GM19099 (cell line): Measurements from ENCODE around the gene PHLDB3.

Source experiments
- POLR2A ChIP-seq: IDR thresholded peaks from 3 replicates; pipeline ENCODE4 v1.6.1; 2011; ENCODE audit warnings: low read depth; ENCODE audit not compliant: insufficient read length; ENCODE audit errors: extremely low read depth

Gene PHLDB3

DNA sequence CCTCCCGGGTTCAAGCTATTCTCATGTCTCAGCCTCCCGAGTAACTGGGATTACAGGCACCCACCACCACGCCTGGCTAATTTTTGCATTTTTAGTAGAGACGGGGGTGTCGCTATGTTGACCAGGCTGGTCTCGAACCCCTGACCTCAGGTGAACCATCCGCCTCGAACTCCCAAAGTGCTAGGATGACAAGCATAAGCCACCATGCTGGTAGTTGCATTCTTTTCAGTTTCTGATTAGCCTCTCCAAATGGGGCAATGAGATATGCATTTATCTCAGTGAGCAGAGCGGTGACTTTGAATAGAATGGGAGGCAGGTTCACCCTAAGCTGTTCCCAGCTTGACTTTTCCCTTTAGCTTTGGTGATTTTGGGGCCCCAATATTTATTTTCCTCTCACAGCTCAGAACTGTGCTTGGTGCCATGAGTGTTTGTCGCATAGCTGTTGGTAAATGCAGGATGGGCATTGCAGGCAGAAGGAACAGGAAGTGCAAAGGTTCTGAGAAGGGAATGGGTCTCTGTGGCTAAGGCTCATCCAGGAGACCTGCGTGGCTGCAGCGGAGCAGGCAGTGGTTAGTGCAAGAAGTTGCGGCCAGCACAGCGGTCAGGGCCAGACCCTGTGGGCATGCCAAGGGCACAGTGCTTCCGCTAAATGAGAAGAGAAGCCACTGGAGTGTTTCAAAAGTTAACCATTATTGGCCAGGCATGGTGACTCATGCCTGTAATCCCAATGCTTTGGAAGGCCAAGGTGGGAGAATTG, 59.8 kb downstream of the PHLDB3 start:
- TF ChIP-seq POLR2A, result no peak

DNA sequence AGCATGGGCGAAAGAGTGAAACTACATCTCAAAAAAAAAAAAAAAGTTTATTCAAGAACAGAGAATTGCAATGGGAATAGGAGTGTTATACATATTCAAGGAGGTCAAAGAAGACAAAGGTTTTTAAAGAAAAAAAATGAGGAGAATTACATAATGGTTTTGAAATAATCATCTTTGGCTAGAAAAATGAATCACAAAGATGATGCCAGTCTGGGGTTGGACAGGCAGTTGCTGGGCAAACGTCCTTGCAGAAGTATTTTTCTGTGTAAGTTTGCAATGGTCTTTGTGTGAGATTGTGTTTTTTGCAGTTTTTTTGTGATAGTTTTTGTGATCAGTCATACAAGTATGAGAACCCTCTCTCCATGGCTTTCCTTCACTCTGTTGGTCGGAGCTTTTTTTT, 62.8 kb downstream of the PHLDB3 start:
- TF ChIP-seq POLR2A, result no peak

DNA sequence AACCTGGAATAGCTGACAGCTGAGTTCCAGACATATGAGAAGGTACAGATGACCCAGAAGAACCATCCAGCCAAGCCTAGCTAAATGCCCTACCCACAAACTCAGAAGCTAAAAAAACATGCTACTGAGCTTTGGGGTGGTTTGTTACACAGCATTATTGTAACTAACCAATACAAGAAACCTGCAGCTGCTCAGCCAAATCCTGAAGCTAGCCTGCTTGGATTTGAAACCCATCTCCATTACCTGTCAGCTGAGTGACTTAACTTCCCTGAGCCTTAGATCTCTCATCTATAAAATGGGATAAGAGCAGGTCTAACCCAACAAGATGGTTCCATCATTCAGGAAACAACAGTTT, 64.9 kb downstream of the PHLDB3 start:
- TF ChIP-seq POLR2A, result no peak

DNA sequence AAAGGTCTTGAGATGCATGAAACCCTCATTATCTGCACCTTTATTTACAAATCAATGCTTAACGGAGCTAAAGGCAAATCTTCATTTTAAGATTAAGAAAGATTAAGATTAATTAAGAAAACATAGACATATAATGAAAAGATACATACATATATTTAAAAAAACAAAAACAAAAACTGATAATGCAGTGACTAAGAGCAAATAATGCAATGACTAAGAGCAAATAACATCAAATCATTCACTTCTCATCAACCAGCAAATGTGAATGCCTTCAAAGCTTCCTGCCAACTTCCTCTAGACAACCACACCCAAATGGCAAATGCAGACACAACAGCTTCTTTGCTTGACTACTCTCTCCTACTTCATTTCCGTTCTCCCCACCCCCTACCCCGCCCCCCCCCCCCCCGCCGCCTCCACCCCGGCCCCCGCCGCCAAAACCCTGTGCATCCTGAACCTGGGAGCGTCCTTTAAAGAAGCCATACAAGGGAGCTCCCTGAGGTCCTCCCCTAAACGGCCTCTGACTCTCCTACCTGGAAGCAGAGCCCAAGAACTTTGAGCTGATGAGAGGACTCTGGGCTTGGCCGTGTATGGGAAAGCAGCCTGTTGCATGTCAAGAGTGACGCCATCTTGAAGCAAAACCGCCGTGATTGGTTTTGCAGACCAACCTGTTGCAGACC, 65.4 kb downstream of the PHLDB3 start:
- no peak for TF ChIP-seq POLR2A

DNA sequence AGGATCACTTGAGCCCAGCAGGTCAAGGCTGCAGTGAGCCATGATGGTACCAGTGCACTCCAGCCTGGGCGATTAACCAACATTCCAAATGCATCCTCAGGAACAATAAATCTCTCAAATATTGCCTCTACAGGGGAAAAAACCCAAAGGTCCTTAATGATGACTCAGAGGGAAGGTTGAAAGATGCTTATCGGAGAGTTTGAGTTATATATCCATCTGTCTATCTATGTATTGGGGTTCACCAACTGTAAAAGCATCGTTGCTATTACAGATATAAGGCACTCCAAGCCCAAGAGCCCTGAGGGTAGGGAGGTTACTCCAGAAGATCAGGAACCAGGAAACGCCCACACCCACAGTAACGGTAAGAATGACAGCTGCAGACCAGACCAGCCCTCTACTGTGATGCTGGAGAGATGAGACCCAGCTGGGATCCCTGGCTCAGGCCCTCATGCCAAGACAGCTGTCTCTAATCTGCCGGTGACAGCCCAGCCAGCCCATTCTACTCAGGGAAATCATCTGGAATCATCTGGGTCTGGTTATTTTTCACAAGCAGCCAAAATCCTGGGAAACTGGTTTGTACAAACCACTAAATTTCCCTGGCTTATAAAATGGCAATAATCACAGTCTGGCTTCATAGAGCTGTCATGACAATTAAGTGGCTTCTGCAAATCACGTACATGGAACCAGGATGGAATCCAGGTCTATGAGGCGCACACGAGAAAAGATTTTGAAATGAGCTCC, 66.1 kb downstream of the PHLDB3 start:
- no peak for TF ChIP-seq POLR2A

DNA sequence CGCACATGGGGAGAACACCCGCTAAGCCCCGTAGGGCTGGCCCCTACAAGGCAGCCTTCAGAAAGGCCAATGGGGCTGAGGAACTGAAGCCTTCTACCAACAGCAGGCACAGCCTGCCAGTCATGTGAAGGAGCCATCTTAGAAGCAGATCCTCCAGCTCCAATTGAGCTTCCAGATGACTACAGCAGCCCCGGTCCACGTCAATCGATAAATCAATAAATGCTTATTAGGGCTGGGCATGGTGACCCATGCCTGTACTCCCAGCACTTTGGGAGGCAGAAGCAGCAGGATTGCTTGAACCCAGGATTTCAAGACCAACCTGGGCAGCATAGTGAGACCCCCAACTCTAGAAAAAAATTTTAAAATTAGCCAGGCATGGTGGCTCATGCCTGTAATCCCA, 66.8 kb downstream of the PHLDB3 start:
- no peak for TF ChIP-seq POLR2A

DNA sequence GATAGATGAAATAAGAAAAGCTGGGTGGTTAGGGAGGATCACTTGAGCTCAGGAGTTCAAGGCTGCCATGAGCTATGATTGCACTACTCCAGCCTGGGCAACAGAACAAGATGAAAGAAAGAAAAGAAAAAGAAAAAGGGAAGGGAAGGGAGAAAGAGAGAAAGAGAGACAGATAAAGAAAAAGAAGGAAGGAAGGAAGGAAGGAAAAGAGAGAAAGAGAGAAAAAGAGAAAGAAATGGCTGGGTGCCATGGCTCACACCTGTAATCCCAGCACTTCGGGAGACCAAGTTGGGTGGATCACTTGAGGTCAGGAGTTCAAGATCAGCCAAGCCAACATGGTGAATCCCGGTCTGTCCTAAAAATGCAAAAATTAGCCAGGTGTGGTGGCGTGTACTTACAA, 68.8 kb downstream of the PHLDB3 start:
- no peak for TF ChIP-seq POLR2A

DNA sequence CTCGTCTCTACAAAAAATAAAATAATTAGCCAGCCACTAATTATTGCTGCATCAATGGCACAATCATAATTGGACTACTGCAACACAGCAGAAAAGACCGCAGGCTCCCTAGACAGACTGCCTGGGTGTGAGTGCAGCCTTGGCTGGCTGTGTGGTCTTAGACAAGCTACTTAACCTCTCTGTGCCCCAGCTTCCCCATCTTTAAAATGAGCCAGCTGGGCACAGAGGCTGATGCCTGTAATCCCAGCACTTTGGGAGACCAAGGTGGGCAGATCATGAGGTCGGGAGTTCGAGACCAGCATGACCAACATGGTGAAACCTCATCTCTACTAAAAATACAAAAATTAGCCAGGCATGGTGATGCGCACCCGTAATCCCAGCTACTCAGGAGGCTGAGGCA, 70.9 kb downstream of the PHLDB3 start:
- no peak for TF ChIP-seq POLR2A

DNA sequence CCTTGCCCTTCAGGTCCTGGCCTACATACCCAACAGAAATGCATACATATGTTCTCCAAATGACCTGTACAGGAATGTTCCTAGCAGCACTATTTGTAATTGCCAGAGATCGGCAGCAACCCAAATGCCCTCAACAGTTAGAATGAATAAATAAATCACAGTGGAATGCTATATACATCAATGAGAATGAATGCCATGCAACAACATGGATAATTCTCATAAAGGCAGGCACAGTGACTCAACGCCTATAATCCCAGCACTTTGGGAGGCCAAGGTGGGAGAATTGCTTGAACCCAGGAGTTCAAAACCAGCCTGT, 71.2 kb downstream of the PHLDB3 start:
- no peak for TF ChIP-seq POLR2A

DNA sequence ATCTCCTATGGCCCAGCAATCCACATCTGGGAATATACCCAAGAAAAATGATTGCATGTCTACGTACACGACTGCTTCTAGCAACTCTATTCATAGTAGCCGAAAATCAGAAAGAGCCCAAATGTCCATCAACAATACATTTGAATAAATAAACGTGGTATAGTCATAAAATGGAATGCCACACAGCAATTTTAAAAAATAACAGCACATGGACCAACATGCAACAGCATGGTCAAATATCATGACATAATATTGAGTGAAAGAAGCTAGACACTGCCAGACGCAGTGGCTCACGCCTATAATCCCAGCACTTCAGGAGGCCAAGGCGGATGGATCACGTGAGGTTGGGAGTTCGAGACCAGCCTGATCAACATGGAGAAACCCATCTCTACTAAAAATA, 73.6 kb downstream of the PHLDB3 start:
- TF ChIP-seq POLR2A, result no peak

DNA sequence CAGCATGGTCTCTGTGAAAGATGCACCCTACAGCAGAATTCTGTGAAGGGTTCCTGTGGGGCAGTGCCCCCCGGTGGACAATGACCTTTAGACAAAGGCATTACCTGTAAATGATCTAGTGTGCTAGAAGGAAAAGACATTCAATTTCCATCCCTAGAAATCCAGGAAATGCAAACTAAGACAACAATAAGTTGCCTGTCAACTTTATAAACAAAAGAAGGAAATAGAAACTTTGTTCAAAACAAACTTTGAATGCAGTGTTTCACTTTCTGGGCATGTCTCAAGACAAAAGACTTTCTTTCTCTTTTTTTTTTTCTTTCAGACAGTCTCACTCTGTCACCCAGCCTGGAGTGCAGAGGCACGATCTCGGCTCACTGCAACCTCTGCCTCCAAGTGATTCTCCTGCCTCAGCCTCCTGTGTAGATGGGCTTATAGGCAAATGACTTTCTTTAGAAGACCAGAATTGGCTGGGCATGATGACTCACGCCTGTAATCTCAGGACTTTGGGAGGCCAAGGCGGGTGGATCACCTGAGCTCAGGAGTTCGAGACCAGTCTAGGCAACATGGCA, 74.3 kb downstream of the PHLDB3 start:
- TF ChIP-seq POLR2A, result no peak

DNA sequence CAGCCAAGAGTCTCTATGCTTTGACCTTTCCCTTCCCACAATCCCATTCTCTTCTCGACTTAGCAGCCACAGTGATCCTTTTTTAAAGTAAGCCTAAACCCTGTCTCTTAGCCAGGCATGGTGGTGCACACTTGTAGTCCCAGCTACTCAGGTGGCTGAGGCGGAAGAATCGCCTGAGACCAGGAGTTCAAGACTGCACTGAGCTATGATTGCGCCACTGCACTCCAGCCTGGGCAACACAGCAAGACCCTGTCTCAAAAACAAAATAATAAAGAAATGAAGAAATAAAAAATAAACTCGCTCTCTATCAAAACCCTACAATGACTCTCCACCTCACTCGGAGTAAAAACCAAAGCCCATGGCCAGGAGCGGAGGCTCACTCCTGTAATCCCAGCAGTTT, 75.2 kb downstream of the PHLDB3 start:
- no peak for TF ChIP-seq POLR2A

DNA sequence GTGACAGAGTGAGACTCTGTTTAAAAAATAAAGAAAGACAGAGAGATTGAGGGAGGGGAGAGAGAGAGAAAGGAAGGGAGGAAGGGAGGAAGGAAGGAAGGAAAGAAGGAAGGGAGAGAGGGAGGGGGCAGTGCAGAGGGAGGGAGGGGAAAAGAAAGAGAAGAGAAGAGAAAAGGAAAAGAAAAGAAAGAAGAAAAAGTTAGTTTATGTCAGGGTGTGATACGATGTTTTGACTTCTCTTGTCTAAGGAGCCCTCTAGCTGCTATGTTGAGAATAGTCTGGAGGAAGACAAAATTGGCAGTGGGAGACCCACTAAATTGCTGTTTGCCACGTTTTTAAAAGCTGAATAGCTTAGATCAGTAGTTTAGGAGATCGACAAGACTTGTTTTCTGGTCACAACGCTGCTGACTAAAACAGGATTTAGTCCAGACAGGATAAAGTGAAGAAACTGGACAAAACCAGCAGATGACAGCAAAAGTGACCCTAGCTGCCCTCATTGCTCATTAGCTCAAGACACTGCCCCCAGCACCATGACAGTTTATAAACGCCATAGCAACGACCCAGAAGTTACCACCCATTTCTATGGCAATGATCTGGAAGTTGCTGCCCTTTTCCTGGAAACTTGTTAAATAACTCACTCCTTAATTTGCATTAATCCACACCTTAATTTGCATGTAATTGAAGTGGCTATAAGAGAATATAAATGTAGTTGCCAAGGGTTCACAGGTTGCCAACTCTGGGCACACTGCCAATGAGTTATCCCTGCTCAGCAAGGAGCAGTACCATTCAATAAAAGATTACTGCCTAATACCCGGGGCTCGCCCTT, 78.8 kb downstream of the PHLDB3 start:
- no peak for TF ChIP-seq POLR2A
